GM19035 (cell line): ENCODE data around the gene ATXN7L1.

Experiments used
- ATAC-seq: cut with Tn5 transposase; IDR thresholded peaks from one replicate; pipeline ENCODE4 v1.9.1; 2021; ENCODE audit not compliant: unreplicated experiment

ATXN7L1 gene

GRCh38 chr7:105751054-105751453 is 125.3 kb downstream of the ATXN7L1 start:
- no peak for ATAC-seq

DNA sequence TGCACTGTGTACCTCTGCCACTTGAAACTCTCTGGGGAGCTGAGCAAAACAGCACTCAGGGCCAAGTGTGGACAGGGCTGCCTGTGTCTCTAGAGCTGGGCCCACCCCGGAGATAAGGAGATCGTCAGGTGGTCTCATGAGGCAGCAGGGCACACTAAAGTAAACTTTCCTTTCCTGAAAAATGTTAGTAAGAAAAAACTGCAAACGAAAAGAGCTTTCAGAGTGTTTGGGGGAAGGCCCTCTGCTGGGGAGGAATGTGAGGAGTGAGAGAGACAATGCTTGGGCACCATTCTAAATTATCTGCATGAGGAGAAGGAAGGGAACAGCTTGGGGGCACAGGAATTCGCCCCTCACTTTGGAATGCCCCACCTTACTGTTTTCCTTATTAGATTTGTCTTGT is 127.7 kb downstream of the ATXN7L1 start:
- no peak for ATAC-seq

- no peak for ATAC-seq
These were observed 130.6 kb downstream of the ATXN7L1 start for GRCh38 chr7:105745681-105746330.

DNA sequence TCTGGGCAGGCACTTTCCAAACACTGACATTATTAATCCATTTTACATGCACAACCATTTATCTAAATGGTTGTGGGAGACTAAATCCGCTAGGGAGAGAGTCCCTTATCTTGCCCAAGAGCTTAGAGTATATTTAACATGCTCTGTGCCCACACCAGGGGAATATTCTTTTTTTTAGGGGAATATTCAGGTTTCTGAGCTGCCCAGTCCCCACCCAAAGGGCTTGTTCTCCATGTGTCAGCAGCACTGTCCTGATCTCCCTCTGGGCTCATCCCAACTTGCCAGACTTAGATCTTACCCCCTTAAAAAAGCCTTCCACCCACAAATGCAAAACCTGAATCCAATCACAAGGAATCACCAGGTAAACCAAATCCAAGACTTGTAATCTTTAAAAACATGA is 132.1 kb downstream of the ATXN7L1 start:
- no peak for ATAC-seq

DNA sequence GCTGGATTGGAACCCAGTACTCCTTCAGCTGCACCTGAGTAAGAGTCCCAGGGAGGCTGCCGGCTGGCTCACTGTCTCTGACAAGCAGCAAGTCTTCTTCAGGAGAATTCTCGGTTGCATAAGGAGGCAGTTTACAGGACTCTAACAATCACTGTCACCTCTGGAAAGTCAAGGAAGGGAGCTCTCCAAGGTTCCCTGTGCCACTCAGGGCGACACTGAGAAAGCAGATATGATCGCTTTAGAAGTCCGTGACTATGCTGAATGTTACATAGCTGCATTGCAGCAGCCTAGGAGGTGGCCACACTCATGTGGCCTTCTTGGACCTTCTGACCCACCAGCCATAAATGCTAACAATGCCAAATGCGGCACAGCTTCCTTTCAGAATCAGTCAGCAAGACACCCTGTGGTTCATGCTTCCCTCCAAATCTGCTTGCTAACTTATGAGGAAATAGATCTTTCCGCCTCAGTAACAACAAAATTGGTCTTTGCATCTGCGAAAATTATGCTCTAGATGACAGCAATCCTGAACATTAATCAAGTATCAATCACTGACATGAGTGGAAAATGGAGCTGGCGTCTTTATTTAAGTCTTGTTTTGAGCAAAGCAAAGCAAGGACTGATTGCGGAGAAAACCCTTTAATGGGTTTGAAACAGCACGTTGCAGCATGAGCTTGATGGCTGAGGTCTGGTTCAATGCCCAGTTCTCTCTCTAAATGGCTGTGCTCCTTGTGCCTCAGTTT is 132.9 kb downstream of the ATXN7L1 start:
- ATAC-seq = no peak

DNA sequence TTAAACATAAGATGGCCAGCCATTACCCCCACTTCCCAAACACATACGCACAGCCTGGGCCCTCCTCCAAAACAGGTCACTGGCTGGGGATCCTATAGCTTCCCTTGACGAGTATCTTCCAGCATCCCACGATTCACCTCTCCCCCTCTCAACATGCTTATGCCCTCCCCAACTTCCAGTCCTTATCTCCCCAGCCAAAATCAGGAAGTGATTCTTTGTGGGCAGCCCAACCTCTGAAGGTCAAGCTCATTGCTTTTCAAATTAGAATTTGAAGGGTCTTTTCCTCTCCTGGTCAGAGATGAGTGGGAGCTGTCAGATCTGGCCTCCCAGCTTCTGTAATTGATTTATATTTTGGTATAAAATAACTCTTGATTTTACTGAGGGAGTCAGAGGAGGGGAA is 133.6 kb downstream of the ATXN7L1 start:
- ATAC-seq = no peak

GRCh38 chr7:105741982-105742381 is 134.4 kb downstream of the ATXN7L1 start:
- no peak for ATAC-seq

DNA sequence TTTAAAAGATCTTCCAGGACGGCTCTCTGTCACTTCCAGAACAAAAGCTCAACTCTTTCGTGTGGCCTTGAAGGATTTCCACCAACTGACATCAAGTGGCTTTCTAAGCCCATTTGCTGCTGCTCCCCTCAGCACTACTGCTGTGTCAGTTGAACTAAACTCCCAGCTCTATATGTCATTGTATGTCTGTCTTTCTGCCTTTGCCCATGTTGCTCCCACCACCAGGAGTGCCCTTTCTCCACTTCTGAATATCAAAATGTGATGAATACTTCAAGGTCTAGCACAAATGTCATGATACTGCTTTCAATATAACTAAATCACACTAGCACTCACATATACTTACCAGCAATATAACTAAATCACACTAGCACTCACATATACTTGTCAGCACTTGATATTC is 138.3 kb downstream of the ATXN7L1 start:
- ATAC-seq = no peak

DNA sequence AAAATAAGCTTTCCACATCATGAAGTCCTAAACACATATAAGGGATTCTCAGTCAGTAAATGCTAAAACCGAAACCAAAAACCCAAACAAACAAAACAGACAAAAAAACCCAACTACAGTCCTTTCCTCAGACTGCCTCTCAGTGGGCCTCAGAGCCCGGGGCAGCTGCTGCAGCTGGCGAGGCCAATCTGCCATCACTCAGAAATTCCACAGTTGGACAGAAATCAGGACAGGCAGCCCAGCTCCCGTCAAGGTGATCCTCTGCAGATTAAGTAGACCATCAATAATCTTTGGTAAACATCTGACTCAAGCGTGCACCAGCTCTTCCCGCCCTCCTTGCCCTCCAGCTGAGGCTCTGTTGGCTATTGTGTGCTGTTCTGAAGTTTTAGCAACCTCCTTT is 142.2 kb downstream of the ATXN7L1 start:
- ATAC-seq = no peak

DNA sequence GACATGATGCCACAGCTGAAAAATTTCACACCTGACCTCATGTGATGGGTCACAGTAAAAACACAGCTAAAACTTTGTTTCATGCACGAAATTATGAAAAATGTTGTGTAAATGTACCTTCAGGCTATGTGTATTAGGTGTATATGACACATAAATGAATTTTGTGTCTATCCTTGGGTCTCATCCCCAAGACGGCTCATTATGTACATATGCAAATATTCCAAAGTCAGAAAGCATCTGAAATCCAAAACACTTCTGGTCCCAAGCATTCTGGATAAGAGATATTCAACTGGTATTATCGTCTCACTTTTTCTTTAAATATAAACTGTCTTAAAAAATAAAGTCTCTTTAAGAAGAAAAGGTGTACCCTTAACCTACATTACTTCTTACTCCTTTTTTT is 145.4 kb downstream of the ATXN7L1 start:
- ATAC-seq = no peak

GRCh38 chr7:105728028-105728427 is 148.4 kb downstream of the ATXN7L1 start:
- no peak for ATAC-seq

DNA sequence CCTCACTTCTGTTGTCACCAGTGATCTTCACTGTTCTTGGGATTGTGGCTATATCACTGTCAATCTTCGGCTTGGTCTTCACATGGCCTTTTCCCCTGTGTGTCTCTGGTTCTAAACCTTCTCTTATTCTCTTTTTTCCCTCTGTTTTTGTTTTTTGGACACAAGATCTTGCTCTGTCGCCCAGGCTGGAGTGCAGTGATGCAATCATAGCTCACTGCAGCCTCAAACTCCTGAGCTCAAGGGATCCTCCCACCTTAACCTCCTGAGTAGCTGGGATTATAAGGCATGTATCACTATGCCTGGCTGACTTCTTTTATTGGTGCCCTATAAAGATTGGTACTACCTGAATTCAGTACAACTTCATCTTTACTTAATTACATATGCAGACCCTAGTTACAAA is 151.7 kb downstream of the ATXN7L1 start:
- ATAC-seq = no peak

DNA sequence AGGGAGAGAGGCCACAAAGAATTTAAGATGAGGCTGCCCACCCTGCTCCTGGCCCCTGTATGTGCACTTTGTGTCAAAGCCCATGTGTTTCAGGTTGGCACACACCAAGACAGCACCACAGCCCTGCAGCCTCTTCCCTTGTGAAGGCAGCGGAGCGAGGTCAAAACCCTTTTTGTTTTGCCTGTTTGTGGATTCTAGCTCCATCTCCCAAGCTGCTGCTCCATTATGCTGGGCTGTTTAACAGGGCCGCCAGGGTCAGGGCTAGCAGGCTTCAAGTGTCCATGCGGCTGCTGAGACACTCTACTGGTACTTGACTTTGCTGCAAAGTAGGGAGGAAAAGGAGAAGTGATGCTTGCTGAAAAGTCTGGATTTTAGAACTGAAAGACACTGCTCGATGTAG is 152.8 kb downstream of the ATXN7L1 start:
- ATAC-seq = no peak

GRCh38 chr7:105721571-105722104 is 154.8 kb downstream of the ATXN7L1 start:
- no peak for ATAC-seq

- no peak for ATAC-seq
These were observed 156.5 kb downstream of the ATXN7L1 start for GRCh38 chr7:105719919-105720318.

GRCh38 chr7:105719395-105719794 is 157.0 kb downstream of the ATXN7L1 start:
- ATAC-seq = no peak

DNA sequence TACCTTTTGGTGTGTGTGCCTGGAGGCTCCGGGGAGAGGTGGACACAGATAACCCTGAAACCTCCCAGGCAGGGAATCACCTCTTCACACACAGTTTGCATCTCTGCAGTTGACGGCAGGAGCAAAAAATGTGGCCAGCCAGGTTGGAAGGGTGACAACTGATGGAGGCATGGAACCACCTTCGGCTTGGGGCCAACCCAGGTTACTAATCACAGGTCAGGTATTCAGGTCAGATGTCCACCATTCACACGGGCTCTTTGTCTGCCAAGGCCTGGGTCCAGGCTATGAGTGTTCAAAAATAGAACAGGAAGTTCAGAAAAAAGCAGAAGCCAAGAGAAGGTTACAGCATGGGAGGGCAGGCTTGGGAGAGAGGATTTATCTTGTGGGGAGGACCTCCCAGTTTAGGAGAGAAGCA is 157.9 kb downstream of the ATXN7L1 start:
- no peak for ATAC-seq

DNA sequence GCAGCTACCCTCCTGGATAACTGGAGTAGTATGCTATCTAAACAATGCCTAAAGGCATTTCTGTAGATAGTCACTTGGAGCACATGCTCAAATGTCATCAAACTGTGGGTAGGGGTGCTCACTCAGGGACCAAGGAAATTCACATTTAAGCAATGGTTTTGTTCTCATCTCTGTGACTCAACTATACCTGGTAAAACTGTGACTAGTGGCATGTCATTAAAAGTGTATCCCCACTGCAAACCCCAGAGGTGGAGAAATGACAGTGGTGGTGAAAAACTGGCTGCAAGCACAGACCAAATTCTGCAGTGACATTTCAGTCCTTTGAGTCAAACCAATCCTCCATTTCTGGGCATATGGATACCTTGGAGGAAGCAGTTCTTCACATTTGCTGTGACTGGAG is 160.9 kb downstream of the ATXN7L1 start:
- no peak for ATAC-seq

GRCh38 chr7:105713488-105714465 is 162.6 kb downstream of the ATXN7L1 start:
- ATAC-seq = no peak

DNA sequence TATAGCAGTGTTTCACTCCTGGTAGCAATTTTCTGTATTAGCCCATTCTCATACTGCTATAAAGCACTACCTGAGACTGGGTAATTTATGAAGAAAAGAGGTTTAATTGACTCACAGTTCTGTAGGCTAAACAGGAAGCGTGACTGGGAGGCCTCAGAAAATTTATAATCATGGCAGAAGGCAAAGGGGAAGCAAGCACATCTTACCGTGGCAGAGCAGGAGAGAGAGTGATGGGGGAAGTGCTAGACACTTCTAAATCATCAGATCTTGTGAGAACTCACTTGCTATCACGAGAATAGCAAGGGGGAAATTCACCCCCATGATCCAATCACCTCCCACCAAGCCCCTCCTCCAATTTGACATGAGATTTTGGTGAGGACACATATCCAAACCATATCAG is 163.5 kb downstream of the ATXN7L1 start:
- ATAC-seq = no peak

- no peak for ATAC-seq
These were observed 164.5 kb downstream of the ATXN7L1 start for GRCh38 chr7:105711726-105712402.
